Measurements from ENCODE around the gene DDX56. TPM values are rescaled to one million over a fixed set of nuclear protein-coding genes. Genes with fewer than 3 reads are reported as not detected.

Gene DDX56
- total and polyA plus RNA-seq, 2 of the 13 experiments (the other 11 are each of a cell fraction or from before 2014, with no cell fraction given), result 82.6 to 120 TPM

DNA sequence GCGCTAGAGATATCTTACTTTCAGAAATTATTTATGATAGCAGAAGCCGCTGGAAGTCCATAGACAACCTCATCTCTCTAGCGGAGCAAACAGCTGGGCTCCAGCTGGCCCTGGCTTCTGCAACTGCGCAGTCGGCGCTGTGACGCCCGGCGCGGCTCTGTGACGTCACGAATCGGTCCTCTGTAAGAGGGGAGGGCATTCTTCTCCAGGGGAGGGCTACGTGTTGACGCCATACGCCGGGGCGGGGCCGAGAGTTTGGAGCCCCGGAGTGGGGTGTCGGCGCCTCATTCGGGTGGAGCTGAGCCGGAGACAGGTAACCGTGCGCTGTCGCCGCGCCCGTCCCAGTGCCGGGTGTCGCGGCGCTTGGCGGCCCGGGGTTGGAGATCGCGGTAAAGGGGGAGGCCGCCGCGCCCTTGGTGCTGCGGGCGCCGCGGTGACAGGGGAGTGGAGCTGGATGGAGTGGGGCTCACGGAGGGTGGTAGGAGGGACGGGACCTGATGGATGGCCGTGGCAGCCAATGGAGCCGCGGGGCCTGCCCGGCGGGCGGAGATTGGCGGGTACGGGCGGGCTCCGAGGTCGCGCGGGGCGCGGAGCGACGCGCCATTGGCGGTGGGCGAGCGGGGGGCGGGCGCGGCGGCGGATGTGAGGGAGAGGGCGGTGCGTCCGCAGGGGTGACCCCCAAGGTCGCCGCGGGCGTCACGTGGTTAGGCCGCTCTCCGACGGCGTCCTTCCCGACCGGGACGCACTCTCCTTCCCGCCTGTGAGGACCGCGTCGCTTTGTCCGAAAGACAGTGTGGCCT lies 32.8 kb upstream of the DDX56 start, which contains the start of gene OGDH:
Gene OGDH, plus strand, starts transcription at position 287 of the 800 bp plus-strand sequence. CDS start 17,717 bp downstream, outside the sequence.
- Histone ChIP-seq H4K20me1 (ENCODE audit: insufficient read depth, low read length) (no peaks in the 10 kb centered on the region), H3K27ac (ENCODE audit: extremely low read length, insufficient read depth, low read length) (peak within 1 kb of the TSS; percentile 90), H3K27me3 (ENCODE audit: control insufficient read depth in 1 of 2, insufficient read depth in 2 of 2, low read length in 2 of 2) (no peaks in the 10 kb centered on the region; a peak in 1 of 5 replicates), H3K4me3 (replicated peaks in 1 of 3; ENCODE audit: insufficient read depth in 1 of 3, low read depth in 2 of 3, low read length in 3 of 3) (peak within 1 kb of the TSS; percentile 84 to 94 (median 89)), H3K9ac (ENCODE audit: insufficient read depth, low read depth, low read length) (peak within 1 kb of the TSS; percentile 93), H3K9me3 (ENCODE audit: low read length) (no peaks in the 10 kb centered on the region), H3K79me2 (ENCODE audit: insufficient read depth, low read length) (peaks cover 40% of the 10 kb centered on the region), H2AFZ (ENCODE audit: low read length) (peak within 1 kb of the TSS; percentile 4), H3K4me1 (ENCODE audit: insufficient read depth, low read length) (peaks cover 23% of the 10 kb centered on the region), H3K36me3 (replicated peaks in 1 of 2; ENCODE audit: control insufficient read depth in 1 of 2, insufficient read depth in 2 of 2, low read length in 2 of 2) (no peaks in the 10 kb centered on the region), H3K4me2 (ENCODE audit: low read depth, low read length) (peak within 1 kb of the TSS; percentile 99)
- BruUV-seq (replicated peaks), result TSS peak; percentile 95
- ChIA-PET POLR2A (interaction anchor here (0.9 to 3.3 kb wide), 20 partner anchors 15 to 505 kb away, joined by 3 to 29 read pairs (median 5); partner anchors contain the start of genes DDX56, H2AZ2, PURB and TBRG4), CTCF (ENCODE audit: low intra/inter-chr PET ratio, low total read pairs) (no interaction called here)
- 2% methylated on average over 27 of the region's 93 CpGs for WGBS (ENCODE audit: low lambda C conversion rate)
- intact Hi-C loops (cut with micrococcal nuclease; ENCODE audit: unreplicated experiment) (loop anchor here (1.0 kb wide), 2 partner anchors 72 to 142 kb away; partner anchors contain the start of gene ZMIZ2), in situ Hi-C loops (cut with HindIII; ENCODE audit: extremely low pct_ligation_motif_present, low pct_unique_long_range_greater_than_20kb) (no loop called here)
- peak; percentile 40 for FAIRE-seq
- DNase-seq (ENCODE audit: low spot score), result peak; percentile 93
- peak; percentile 99 for ATAC-seq
- TF ChIP-seq, protein P1, sequence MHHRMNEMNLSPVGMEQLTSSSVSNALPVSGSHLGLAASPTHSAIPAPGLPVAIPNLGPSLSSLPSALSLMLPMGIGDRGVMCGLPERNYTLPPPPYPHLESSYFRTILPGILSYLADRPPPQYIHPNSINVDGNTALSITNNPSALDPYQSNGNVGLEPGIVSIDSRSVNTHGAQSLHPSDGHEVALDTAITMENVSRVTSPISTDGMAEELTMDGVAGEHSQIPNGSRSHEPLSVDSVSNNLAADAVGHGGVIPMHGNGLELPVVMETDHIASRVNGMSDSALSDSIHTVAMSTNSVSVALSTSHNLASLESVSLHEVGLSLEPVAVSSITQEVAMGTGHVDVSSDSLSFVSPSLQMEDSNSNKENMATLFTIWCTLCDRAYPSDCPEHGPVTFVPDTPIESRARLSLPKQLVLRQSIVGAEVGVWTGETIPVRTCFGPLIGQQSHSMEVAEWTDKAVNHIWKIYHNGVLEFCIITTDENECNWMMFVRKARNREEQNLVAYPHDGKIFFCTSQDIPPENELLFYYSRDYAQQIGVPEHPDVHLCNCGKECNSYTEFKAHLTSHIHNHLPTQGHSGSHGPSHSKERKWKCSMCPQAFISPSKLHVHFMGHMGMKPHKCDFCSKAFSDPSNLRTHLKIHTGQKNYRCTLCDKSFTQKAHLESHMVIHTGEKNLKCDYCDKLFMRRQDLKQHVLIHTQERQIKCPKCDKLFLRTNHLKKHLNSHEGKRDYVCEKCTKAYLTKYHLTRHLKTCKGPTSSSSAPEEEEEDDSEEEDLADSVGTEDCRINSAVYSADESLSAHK (CRISPR knock-in tag; IDR thresholded peaks at IDR 0.05; ENCODE audit: borderline replicate concordance), result no peak
- TF ChIP-seq ZBTB38 (CRISPR knock-in tag; IDR thresholded peaks at IDR 0.05), result peak; percentile 24; the same call in 1 of the 2 replicates
- no peak for TF ChIP-seq SMC3 (IDR thresholded peaks at IDR 0.05; ENCODE audit: low read length)
- peak; percentile 37; the same call in 1 of the 2 replicates for TF ChIP-seq ZNF558 (CRISPR knock-in tag; IDR thresholded peaks at IDR 0.05; ENCODE audit: borderline replicate concordance)
- TF ChIP-seq, protein P2, sequence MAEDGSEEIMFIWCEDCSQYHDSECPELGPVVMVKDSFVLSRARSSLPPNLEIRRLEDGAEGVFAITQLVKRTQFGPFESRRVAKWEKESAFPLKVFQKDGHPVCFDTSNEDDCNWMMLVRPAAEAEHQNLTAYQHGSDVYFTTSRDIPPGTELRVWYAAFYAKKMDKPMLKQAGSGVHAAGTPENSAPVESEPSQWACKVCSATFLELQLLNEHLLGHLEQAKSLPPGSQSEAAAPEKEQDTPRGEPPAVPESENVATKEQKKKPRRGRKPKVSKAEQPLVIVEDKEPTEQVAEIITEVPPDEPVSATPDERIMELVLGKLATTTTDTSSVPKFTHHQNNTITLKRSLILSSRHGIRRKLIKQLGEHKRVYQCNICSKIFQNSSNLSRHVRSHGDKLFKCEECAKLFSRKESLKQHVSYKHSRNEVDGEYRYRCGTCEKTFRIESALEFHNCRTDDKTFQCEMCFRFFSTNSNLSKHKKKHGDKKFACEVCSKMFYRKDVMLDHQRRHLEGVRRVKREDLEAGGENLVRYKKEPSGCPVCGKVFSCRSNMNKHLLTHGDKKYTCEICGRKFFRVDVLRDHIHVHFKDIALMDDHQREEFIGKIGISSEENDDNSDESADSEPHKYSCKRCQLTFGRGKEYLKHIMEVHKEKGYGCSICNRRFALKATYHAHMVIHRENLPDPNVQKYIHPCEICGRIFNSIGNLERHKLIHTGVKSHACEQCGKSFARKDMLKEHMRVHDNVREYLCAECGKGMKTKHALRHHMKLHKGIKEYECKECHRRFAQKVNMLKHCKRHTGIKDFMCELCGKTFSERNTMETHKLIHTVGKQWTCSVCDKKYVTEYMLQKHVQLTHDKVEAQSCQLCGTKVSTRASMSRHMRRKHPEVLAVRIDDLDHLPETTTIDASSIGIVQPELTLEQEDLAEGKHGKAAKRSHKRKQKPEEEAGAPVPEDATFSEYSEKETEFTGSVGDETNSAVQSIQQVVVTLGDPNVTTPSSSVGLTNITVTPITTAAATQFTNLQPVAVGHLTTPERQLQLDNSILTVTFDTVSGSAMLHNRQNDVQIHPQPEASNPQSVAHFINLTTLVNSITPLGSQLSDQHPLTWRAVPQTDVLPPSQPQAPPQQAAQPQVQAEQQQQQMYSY (CRISPR knock-in tag; IDR thresholded peaks at IDR 0.05), result peak; percentile 49; the same call in 1 of the 2 replicates
- no peak for TF ChIP-seq BCL6 (CRISPR knock-in tag; IDR thresholded peaks at IDR 0.05)
- peak; percentile 21; the same call in 1 of the 2 replicates for TF ChIP-seq ELF3 (CRISPR knock-in tag; IDR thresholded peaks at IDR 0.05)
- 0 out of 2 replicates have a peak, but pooled peaks have one; percentile 38 for TF ChIP-seq ZNF256 (CRISPR knock-in tag; conservative IDR thresholded peaks at IDR 0.05)
- TF ChIP-seq ZNF546 (CRISPR knock-in tag; conservative IDR thresholded peaks at IDR 0.05), result no peak
- no peak for TF ChIP-seq MTF2 (CRISPR knock-in tag; IDR thresholded peaks at IDR 0.05; ENCODE audit: borderline replicate concordance)
- TF ChIP-seq, protein P3, sequence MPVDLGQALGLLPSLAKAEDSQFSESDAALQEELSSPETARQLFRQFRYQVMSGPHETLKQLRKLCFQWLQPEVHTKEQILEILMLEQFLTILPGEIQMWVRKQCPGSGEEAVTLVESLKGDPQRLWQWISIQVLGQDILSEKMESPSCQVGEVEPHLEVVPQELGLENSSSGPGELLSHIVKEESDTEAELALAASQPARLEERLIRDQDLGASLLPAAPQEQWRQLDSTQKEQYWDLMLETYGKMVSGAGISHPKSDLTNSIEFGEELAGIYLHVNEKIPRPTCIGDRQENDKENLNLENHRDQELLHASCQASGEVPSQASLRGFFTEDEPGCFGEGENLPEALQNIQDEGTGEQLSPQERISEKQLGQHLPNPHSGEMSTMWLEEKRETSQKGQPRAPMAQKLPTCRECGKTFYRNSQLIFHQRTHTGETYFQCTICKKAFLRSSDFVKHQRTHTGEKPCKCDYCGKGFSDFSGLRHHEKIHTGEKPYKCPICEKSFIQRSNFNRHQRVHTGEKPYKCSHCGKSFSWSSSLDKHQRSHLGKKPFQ (CRISPR knock-in tag; IDR thresholded peaks at IDR 0.05; ENCODE audit: insufficient replicate concordance), result peak; percentile 88
- no peak for TF ChIP-seq MLLT10 (CRISPR knock-in tag; IDR thresholded peaks at IDR 0.05)
- TF ChIP-seq ZNF879 (CRISPR knock-in tag; IDR thresholded peaks at IDR 0.05), result peak; percentile 72
- TF ChIP-seq, protein P4, sequence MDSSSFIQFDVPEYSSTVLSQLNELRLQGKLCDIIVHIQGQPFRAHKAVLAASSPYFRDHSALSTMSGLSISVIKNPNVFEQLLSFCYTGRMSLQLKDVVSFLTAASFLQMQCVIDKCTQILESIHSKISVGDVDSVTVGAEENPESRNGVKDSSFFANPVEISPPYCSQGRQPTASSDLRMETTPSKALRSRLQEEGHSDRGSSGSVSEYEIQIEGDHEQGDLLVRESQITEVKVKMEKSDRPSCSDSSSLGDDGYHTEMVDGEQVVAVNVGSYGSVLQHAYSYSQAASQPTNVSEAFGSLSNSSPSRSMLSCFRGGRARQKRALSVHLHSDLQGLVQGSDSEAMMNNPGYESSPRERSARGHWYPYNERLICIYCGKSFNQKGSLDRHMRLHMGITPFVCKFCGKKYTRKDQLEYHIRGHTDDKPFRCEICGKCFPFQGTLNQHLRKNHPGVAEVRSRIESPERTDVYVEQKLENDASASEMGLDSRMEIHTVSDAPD (CRISPR knock-in tag; IDR thresholded peaks at IDR 0.05), result no peak

Data from HepG2 (cell line).